Ectodermal cell (in vitro differentiated cells): Measurements from ENCODE around the gene DCLK2.
"Not testable (repeated sequence)": the region's sequence is repeated elsewhere in the genome, so short reads cannot be mapped to it uniquely, and the experiment has no call there.

ENCODE experiments used
- H3K27ac ChIP-seq: 2 replicates; pipeline ENCODE4 v1.7.0; 2013; ENCODE audit warnings: mild to moderate bottlenecking, low read depth, low read length; ENCODE audit not compliant: insufficient read depth, poor library complexity, severe bottlenecking
- H3K27me3 ChIP-seq: 2 replicates; pipeline ENCODE4 v1.7.0; 2013; ENCODE audit warnings: mild to moderate bottlenecking, low read length; ENCODE audit not compliant: insufficient read depth, control insufficient read depth, poor library complexity, severe bottlenecking
- H3K36me3 ChIP-seq: one replicate; pipeline ENCODE4 v1.7.0; 2013; ENCODE audit warnings: low read length; ENCODE audit not compliant: control insufficient read depth, insufficient read depth
- H3K4me1 ChIP-seq: one replicate; pipeline ENCODE4 v1.7.0; 2013; ENCODE audit warnings: low read length; ENCODE audit not compliant: control insufficient read depth, insufficient read depth
- H3K4me3 ChIP-seq: 2 replicates; pipeline ENCODE4 v1.7.0; 2013; ENCODE audit warnings: low read depth, low read length, control low read depth; ENCODE audit not compliant: insufficient read depth
- H3K9me3 ChIP-seq: 2 replicates; pipeline ENCODE4 v1.7.0; 2013; ENCODE audit warnings: mild to moderate bottlenecking, low read length, moderate library complexity; ENCODE audit not compliant: control insufficient read depth
- WGBS, 2 experiments: methylation state at CpG; one replicate each; pipeline ENCODE4 v1.1.7; 2013; ENCODE audit warnings: missing lambda C conversion rate in 2 of 2; 5-methylcytosine and 5-hydroxymethylcytosine counted together

DCLK2 gene

GRCh38 chr4:150192986-150193385 is 114.7 kb downstream of the DCLK2 start:
- Histone ChIP-seq H3K27me3 (no peaks in the 10 kb centered on the region), H3K27ac (no peak overlapping the region), H3K4me3 (no peak overlapping the region), H3K9me3 (no peaks in the 10 kb centered on the region), H3K36me3 (no peaks in the 10 kb centered on the region), H3K4me1 (no peaks in the 10 kb centered on the region)
- WGBS, 2 experiments: 95 to 96% methylated on average over 2 to 3 of the region's 3 CpGs

- not testable (repeated sequence) for H3K36me3 ChIP-seq, H3K27ac ChIP-seq, H3K9me3 ChIP-seq, H3K4me3 ChIP-seq, H3K27me3 ChIP-seq, H3K4me1 ChIP-seq
- 91 to 100% methylated on average over 4 of the region's 4 CpGs for WGBS, 2 experiments
Observed at GRCh38 chr4:150197256-150197655, 119.0 kb downstream of the DCLK2 start.

GRCh38 chr4:150199056-150199455 is 120.8 kb downstream of the DCLK2 start:
- 89 to 91% methylated on average over 2 of the region's 2 CpGs for WGBS, 2 experiments
- Histone ChIP-seq H3K9me3 (no peaks in the 10 kb centered on the region), H3K4me1 (no peaks in the 10 kb centered on the region), H3K36me3 (no peaks in the 10 kb centered on the region), H3K27ac (no peak overlapping the region), H3K4me3 (no peak overlapping the region), H3K27me3 (no peaks in the 10 kb centered on the region)

GRCh38 chr4:150205016-150205415 is 126.8 kb downstream of the DCLK2 start:
- Histone ChIP-seq H3K9me3 (no peaks in the 10 kb centered on the region), H3K36me3 (no peaks in the 10 kb centered on the region), H3K27me3 (no peaks in the 10 kb centered on the region), H3K4me3 (no peak overlapping the region), H3K4me1 (no peaks in the 10 kb centered on the region), H3K27ac (no peak overlapping the region)
- 77 to 87% methylated on average over 1 of the region's 1 CpG for WGBS, 2 experiments

GRCh38 chr4:150206265-150206664 is 128.0 kb downstream of the DCLK2 start:
- H3K9me3 ChIP-seq: no peaks in the 10 kb centered on the region
- WGBS, 2 experiments: 83 to 85% methylated on average over 1 to 2 of the region's 2 CpGs
- no peak overlapping the region for H3K27ac ChIP-seq
- no peak overlapping the region for H3K4me3 ChIP-seq
- H3K4me1 ChIP-seq: no peaks in the 10 kb centered on the region
- H3K36me3 ChIP-seq: no peaks in the 10 kb centered on the region
- H3K27me3 ChIP-seq: no peaks in the 10 kb centered on the region

GRCh38 chr4:150206954-150207353 is 128.7 kb downstream of the DCLK2 start:
- 80 to 91% methylated on average over 2 to 4 of the region's 4 CpGs for WGBS, 2 experiments
- Histone ChIP-seq H3K4me3 (no peak overlapping the region), H3K27me3 (no peaks in the 10 kb centered on the region), H3K27ac (no peak overlapping the region), H3K36me3 (no peaks in the 10 kb centered on the region), H3K4me1 (no peaks in the 10 kb centered on the region), H3K9me3 (no peaks in the 10 kb centered on the region)

- H3K27me3 ChIP-seq: no peaks in the 10 kb centered on the region
- H3K36me3 ChIP-seq: no peaks in the 10 kb centered on the region
- no peak overlapping the region for H3K4me3 ChIP-seq
- no peaks in the 10 kb centered on the region for H3K9me3 ChIP-seq
- H3K4me1 ChIP-seq: no peaks in the 10 kb centered on the region
- WGBS, 2 experiments: 89 to 93% methylated on average over 2 of the region's 2 CpGs
- H3K27ac ChIP-seq: no peak overlapping the region
Observed at GRCh38 chr4:150207871-150208270, 129.6 kb downstream of the DCLK2 start.

- WGBS, 2 experiments: 75 to 84% methylated on average over 6 of the region's 6 CpGs
- H3K4me3 ChIP-seq: no peak overlapping the region
- H3K4me1 ChIP-seq: no peaks in the 10 kb centered on the region
- H3K27ac ChIP-seq: no peak overlapping the region
- H3K27me3 ChIP-seq: no peaks in the 10 kb centered on the region
- no peaks in the 10 kb centered on the region for H3K9me3 ChIP-seq
- H3K36me3 ChIP-seq: no peaks in the 10 kb centered on the region
Observed at GRCh38 chr4:150209140-150209829, 131.0 kb downstream of the DCLK2 start.

GRCh38 chr4:150211016-150211415 is 132.8 kb downstream of the DCLK2 start:
- H3K4me3 ChIP-seq: no peak overlapping the region
- H3K36me3 ChIP-seq: no peaks in the 10 kb centered on the region
- H3K27me3 ChIP-seq: no peaks in the 10 kb centered on the region
- WGBS, 2 experiments: 93 to 96% methylated on average over 6 of the region's 6 CpGs
- no peak overlapping the region for H3K27ac ChIP-seq
- no peaks in the 10 kb centered on the region for H3K9me3 ChIP-seq
- no peaks in the 10 kb centered on the region for H3K4me1 ChIP-seq

GRCh38 chr4:150211799-150212445 is 133.7 kb downstream of the DCLK2 start:
- no peaks in the 10 kb centered on the region for H3K9me3 ChIP-seq
- H3K36me3 ChIP-seq: no peaks in the 10 kb centered on the region
- H3K4me3 ChIP-seq: no peak overlapping the region
- H3K4me1 ChIP-seq: peaks cover 4% of the 10 kb centered on the region
- no peak overlapping the region for H3K27ac ChIP-seq
- H3K27me3 ChIP-seq: no peaks in the 10 kb centered on the region
- 93% methylated on average over 4 of the region's 4 CpGs for WGBS, 2 experiments
